Stimulated activated CD4-positive, alpha-beta T cell treated with anti-CD3 and anti-CD28 coated beads, TNF-alpha, amount 100 ng/mL, for 24 hours (primary cell): ENCODE measurements around the gene PHKA2.
"Not testable (repeated sequence)": the region's sequence is repeated elsewhere in the genome, so short reads cannot be mapped to it uniquely, and the experiment has no call there.

Experiments
- DNase-seq, 3 experiments: peaks; one replicate each; pipeline ENCODE4 v3.0.0-alpha.2; 2020; ENCODE audit warnings: low read depth in 3 of 3

Gene PHKA2

DNA sequence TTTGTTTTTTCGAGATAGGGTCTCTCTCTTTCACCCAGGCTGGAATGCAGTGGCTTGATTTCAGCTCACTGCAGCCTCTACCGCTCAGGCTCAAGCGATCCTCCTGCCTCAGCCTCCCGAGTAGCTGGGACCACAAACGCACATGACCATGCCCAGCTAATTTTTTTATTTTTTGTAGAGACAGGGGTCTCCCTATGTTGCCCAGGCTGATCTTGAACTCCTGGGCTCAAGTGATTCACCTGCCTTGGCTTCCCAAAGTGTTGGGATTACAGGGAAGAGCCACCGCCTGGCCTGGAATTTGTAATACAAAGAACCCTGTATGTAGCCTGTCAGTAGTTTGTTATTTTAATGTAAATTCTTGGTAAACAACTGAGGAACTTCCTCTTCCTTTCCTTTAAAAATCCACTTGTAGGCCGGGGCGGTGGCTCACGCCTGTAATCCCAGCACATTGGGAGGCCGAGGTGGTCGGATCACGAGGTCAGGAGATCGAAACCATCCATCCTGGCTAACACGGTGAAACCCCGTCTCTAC, 119.5 kb downstream of the PHKA2 start:
- no peak for DNase-seq

DNA sequence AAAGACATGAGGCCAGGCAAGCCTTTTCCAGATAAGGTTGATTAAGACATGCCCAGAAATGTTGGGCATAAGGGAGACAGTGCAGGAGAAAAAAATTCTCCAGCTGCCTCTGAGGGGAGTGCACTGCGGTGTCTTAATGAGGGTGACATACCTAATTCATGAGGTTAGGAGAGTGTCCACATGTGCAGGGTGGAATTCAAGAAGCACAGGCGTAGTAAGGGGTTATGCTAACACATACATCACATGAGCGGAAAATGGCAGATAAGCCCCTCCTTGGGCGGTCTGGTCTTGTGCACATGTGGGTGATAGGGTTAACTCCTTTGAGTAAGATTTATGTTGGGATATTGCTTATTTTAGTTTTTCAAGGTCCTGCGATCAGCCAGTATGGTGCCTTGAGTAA, 122.4 kb downstream of the PHKA2 start:
- DNase-seq: no peak

DNA sequence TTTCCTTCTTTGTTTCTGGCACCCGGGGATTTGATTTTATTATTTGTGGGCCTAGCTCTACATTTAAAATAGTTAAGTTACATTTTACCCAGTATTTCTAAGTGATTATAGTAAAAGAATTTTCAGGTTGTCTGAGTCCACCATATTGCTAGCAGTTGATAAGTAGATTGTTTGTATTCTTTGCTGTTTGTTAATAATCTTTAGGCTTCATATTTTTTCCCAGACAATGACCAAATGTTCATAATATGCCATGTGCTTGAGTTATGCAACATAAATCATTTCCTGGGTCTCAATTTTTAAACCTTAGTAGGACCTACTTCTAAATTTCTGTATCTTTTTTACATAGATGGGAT, 127.3 kb downstream of the PHKA2 start:
- DNase-seq: no peak

DNA sequence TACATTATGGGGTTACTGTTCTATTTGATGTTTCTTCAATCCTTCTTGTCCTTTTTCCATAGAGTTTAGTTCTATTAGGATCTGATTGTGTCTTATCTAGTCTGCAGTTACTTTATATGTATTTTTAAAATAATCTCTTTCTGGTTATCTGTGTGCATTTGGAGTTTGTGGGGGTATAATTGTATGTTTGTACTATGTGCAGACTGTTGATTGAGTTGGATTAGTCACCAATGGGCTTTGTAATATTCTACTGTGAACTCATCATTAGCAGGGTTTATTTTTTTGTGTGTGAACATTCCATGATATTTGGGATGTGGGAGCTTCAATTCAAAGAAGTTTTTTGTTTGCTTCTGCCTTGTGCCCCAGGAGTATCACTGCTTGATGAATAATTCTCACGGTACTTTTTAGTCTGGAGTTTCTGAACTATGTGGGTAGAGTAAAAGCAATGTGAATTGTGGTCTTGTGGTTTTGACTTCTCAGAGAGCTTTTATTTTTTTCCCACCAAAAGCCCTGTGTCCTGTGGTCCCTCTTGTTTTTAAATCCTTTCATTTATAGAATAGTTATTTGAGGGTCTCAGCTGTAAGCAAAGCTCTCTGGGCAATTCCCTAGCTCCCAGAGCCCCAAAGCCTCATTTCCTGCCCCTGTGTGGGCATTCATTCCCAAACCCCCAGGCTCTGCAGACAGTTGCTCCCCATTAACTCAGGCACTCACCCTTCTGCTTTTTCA, 127.8 kb downstream of the PHKA2 start:
- DNase-seq: no peak

DNA sequence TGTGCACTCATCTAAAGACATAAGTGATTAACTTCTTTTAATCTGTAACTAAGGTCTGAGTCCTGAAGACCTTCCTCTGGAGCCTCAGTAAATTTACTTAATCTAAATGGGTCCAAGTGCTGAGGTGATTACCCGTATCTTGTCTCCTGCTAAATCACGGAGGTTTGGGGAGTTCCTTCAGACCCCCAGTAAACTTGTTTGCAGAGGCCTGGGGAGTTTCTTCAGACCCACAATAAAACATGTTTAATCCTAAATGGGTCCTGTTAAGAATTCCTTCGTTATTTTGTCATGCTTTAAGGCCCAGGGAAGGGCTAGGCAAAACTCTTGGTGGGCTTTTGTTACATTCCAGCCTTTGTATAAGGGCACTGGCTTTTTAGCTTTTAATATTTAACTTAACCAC, 136.0 kb downstream of the PHKA2 start:
- not testable (repeated sequence) for DNase-seq
